AG04449 (cell line): ENCODE results near the gene CD52.

Experiments
- CTCF ChIA-PET: fragments of 350-600 bp; formaldehyde crosslinking; extraction: SDS; loops from one replicate; lab custom pipeline; 2021; ENCODE audit warnings: antibody characterized with exemption; lab: Yijun Ruan, JAX
- POLR2A ChIA-PET: fragments of 400-600, 350-600 bp; formaldehyde crosslinking; extraction: SDS; loops from one replicate; lab custom pipeline; 2020; ENCODE audit warnings: antibody characterized with exemption, inconsistent platforms; lab: Yijun Ruan, JAX
- DNase-seq: peaks from one replicate; pipeline ENCODE4 v3.0.0-alpha.2; 2010; ENCODE audit warnings: low read depth, low spot score
- H3K4me3 ChIP-seq: 2 replicates; pipeline ENCODE4 v1.5.1; 2011; ENCODE audit warnings: low read depth, mild to moderate bottlenecking, control low read depth, low read length
- CTCF ChIP-seq: IDR thresholded peaks from one replicate; pipeline ENCODE4 v1.5.1; 2011; ENCODE audit warnings: mild to moderate bottlenecking, moderate library complexity, low read length, control low read depth, inconsistent platforms; ENCODE audit not compliant: insufficient read depth; ENCODE audit errors: missing control alignments

Gene CD52

GRCh38 chr1:26317612-26318337, at the start of gene CD52:
CD52 (plus strand) TSS chr1:26317958; CDS start chr1:26318018, 60 bp downstream.
- no peak for DNase-seq
- ChIA-PET CTCF (interaction anchor here (1.3 to 11.9 kb wide), 9 partner anchors 10 to 148 kb away, joined by 5 to 179 read pairs (median 9); partner anchors contain the start of genes CEP85, SH3BGRL3, UBXN11 and ZNF593), POLR2A (interaction anchor here (0.7 kb wide), 1 partner anchor 60 kb away, joined by 3 read pairs; no protein-coding TSS in a partner anchor)
- TF ChIP-seq CTCF, result no peak
- H3K4me3 ChIP-seq, result no peak within 1 kb of the TSS

- H3K4me3 ChIP-seq, result no peak overlapping the region
- DNase-seq, result no peak
- TF ChIP-seq CTCF, result no peak
- POLR2A ChIA-PET, result no interaction called here
- CTCF ChIA-PET, result interaction anchor here (0.8 to 1.6 kb wide), 3 partner anchors 11 to 53 kb away, joined by 3 to 5 read pairs (median 3); partner anchors contain the start of genes CEP85 and SH3BGRL3
Observed at GRCh38 chr1:26268290-26269197, 49.2 kb upstream of the CD52 start.

- no peak overlapping the region for H3K4me3 ChIP-seq
- CTCF ChIA-PET, result interaction anchor here (3.6 kb wide), 1 partner anchor 15 kb away, joined by 18 read pairs; no protein-coding TSS in a partner anchor
- no peak for DNase-seq
- TF ChIP-seq CTCF, result no peak
- POLR2A ChIA-PET, result no interaction called here
Observed at GRCh38 chr1:26269198-26269550, 48.6 kb upstream of the CD52 start.

GRCh38 chr1:26274801-26275425, 42.8 kb upstream of the CD52 start:
- ChIA-PET POLR2A (interaction anchor here (2.0 kb wide), 1 partner anchor 10 kb away, joined by 7 read pairs; no protein-coding TSS in a partner anchor), CTCF (interaction anchor here (0.7 to 10.7 kb wide), 38 partner anchors 10 to 239 kb away, joined by 3 to 179 read pairs (median 5); partner anchors contain the start of genes CD52, CEP85 and UBXN11)
- no peak for DNase-seq
- H3K4me3 ChIP-seq, result no peak overlapping the region
- no peak for TF ChIP-seq CTCF

GRCh38 chr1:26275580-26276431, 42.0 kb upstream of the CD52 start:
- CTCF ChIA-PET, result interaction anchor here (0.7 to 10.7 kb wide), 44 partner anchors 9 to 240 kb away, joined by 3 to 179 read pairs (median 5); partner anchors contain the start of genes CD52, CEP85, UBXN11 and ZNF593
- H3K4me3 ChIP-seq, result no peak overlapping the region
- peak; percentile 86 for DNase-seq
- POLR2A ChIA-PET, result interaction anchor here (0.6 to 2.0 kb wide), 3 partner anchors 9 to 274 kb away, joined by 3 to 7 read pairs (median 4); no protein-coding TSS in a partner anchor
- TF ChIP-seq CTCF, result peak; percentile 83
